Glomerular visceral epithelial cell (primary cell): ENCODE data around the gene GTPBP6.

Experiments
- DNase-seq: peaks from one replicate; pipeline ENCODE4 v3.0.0-alpha.2; 2016; ENCODE audit errors: extremely low spot score

Gene GTPBP6, protein sequence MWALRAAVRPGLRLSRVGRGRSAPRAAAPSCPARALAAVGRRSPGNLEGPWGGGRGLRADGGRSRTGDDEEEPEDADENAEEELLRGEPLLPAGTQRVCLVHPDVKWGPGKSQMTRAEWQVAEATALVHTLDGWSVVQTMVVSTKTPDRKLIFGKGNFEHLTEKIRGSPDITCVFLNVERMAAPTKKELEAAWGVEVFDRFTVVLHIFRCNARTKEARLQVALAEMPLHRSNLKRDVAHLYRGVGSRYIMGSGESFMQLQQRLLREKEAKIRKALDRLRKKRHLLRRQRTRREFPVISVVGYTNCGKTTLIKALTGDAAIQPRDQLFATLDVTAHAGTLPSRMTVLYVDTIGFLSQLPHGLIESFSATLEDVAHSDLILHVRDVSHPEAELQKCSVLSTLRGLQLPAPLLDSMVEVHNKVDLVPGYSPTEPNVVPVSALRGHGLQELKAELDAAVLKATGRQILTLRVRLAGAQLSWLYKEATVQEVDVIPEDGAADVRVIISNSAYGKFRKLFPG

DNA sequence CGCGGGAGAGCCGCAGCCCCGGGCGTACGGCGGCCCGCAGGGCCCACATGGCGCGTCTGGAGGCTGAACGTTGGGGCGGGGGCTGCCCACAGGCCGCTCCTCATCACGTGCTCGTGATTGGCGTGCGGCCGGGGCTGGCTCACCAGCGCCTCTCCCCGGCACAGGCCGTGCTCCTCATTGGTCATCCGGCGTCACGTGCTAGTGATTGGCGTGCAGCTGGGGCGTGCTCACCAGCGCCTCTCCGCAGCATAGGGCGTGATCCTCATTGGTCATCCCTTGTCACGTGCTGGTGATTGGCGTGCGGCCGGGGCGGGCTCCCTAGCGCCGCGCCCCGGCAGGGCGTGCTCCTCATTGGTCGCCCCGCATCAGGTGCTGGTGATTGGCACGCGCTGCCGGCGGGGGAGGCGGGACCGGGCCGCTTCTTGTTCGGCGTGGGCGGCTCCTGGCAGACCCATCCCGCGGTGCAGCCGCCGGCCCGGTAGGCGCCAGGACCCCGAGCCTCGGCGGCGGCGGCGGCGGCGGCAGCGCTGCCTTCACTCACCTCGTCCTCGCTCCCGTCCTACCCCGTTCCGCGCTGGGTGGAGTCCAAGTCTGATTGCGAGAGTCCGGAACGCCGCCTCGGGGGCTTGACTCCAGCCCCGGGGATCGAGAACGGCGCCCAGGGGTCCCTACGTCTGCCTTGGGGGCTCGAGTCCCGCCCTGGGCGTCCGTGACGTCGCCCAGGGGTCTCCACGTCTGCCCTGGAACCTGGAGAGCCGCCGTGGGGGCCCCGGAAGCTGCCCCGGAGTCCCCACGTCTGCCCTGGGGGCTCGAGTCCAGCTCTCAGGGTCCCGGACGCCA lies at the start of gene GTPBP6:
Gene GTPBP6 (minus strand): TSS at position 58 of the 840 bp plus-strand sequence. CDS start 9 bp downstream, at position 49.
- peak; percentile 100 for DNase-seq

DNA sequence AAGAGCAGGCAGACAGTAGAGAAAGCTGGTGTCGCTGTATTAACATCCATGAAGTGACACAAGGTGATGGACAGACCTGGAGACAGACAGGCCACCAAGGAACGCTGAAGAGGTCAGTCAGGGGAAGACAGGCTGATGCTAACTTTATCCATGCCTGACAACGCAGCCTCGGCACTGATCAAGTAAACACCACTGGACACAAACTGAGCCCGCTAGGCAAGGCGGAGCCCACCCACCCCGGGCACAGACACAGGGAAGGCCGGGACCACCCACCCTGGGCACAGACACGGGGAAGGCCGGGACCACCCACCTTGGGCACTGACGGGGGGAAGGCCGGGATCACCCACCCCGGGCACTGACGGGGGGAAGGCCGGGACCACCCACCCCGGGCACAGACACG lies 49.3 kb upstream of the GTPBP6 start:
- DNase-seq, result no peak

DNA sequence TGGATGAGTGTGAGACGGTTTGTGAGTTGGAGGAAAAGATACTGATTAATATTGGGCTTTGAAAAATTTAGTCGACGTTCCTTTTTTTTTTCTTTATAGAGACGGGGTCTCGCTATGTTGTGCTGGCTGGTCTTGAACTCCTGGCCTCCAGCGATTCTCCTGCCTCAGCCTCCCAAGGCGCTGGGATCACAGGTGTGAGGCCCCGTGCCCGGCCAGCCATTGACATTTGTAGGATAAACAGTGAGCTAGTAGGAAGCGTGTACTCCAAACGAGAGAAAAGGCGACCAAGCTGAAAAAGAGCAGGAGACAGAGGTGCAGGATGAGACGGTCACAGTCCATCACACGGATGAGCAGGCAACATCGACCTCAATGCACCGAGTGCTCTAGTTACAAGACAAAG lies 48.8 kb upstream of the GTPBP6 start:
- DNase-seq, result no peak

DNA sequence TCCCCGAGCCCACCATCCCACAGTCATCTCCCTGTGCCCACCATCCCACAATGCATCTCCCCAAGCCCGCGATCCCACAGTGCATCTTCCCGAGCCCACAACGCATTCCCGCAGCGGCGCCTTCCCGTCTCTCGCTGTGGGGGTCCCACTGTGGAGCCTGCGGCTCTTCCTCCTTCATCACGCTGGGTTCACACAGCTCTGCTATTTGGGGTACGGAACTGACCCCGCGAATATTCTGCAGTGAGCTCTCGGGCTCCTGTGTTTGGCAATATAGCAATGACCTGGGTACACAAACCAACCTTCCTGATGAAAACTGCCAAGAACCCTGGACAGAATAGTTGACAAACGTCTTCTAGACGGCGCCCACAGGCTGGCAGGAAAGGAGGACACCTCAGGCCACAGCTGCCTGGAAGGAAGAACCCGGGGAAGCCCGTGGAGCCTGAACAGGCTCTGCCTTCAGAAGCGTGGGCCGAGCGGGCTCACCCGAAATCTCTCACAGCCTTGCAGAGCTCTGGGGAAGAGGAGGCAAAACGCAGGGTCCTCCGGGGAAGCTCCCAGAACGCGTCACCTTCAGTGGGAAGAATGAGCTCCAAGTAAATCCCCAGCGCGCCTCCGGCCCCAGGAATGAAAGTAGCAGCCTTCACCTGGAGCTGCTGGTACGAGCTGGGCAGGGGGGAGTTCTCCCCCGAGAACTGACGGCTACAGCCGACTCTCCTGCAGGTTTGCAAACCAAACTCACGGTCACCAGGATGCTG lies 45.2 kb upstream of the GTPBP6 start:
- no peak for DNase-seq

DNA sequence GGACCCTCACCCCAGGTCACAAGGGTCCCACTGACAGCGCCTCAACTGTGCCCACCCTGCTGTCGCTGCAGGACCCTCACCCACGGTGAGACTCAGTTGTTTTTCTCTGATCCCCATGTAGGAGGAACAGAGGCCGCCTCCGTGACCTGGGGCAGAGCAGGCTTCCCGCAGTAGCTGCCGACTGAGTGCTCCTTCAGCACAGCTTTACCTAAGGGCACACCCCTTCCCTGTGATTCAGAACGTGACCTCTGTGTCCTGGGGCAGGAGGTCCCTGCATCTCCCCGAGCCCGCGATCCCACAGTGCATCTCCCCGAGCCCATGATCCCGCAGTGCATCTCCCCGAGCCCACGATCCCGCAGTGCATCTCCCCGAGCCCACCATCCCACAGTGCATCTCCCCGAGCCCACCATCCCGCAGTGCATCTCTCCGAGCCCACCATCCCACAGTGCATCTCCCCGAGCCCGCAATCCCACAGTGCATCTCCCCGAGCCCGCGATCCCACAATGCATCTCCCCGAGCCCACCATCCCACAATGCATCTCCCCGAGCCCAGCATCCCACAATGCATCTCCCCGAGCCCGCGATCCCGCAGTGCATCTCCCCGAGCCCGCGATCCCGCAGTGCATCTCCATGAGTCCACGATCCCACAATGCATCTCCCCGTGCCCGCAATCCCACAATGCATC lies 44.5 kb upstream of the GTPBP6 start:
- no peak for DNase-seq

DNA sequence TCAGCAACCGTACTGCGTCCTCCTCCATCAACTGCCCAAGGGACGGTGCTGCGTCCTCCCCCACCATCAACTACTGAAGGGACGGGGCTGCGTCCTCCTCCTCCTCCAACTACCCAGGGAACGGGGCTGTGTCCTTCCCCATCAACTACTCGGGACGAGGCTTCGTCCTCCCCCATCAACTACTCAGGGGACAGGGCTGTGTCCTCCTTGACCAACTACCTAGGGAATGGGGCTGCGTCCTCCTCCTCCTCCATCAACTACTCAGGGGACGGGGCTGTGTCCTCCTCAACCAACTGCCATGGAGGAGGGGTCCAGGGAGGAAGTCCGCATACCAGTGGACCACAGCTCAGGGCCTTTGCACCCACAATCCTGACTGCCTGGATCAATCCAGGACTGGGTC lies 43.8 kb upstream of the GTPBP6 start:
- DNase-seq, result no peak

DNA sequence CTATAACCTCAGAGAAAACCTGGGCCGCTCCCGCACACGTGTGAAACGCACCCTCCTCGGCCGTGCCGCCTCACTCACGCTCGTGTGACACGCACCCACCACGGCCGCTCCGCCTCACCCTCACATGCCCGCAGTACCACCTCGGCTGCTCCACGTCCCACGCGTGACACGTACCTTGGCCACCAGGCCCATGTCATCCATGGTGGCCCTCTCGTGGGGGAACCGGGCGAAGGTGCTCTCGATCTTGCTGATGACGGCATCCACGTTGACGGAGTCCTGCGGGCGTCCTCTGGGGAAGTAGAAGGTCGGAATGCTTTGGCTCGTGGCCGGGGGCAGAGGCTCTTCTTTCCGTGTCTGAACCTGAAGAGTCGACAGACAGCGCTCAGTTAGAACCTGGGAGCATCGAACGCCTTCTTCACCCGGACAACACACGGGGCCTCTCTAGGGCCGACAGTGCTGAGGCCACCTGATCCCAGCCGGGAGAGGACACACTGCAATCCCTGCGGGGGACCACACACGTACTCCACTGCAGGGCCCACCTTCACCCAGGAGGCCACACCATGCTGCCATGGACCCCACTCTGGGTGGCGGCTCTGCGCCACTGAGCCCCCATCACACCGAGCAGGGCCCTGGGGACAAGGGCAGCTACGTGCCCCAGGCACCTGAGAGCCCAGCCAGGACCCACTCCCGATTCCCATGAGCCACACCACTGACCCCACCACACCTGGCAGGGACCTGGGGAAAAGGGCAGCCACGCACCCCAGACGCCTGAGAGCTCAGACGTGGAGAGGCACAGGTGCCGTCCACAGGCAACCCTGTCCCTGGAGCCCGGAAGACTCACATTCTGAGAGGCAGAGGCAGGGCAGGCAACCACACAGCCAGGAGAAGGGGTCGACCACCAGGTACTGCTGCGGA lies 42.9 kb upstream of the GTPBP6 start:
- DNase-seq, result no peak

DNA sequence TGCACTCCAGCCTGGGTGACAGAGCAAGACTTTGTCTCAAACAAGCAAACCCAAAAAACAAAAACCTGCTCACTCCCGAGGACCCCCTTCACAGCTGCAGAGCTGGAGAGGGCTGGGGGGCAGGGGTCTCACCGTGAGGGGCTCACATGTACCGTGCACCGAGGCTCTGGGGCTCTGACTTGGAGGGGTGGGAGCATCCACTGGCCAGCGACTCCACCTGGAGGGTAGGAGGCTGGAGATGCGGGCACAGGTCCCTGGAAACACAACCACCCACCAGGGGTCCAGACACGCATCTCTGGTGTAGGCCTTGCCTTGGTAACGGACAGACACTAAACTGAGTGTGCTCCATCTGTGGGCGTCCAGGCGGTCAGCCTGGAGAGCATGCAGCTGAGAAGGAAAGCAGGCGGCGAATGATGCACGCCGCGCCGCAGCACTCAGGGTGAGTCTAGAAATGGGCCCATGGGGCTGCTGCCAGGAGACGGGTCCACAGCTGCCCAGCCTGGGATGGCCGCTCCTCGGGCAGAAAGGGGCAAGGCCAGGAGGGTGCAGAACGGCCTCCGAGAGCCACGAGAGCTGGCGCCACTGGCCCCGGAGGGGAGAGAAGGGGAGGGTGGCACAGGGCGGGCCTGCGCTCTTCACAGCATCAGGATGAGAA lies 42.0 kb upstream of the GTPBP6 start:
- no peak for DNase-seq

DNA sequence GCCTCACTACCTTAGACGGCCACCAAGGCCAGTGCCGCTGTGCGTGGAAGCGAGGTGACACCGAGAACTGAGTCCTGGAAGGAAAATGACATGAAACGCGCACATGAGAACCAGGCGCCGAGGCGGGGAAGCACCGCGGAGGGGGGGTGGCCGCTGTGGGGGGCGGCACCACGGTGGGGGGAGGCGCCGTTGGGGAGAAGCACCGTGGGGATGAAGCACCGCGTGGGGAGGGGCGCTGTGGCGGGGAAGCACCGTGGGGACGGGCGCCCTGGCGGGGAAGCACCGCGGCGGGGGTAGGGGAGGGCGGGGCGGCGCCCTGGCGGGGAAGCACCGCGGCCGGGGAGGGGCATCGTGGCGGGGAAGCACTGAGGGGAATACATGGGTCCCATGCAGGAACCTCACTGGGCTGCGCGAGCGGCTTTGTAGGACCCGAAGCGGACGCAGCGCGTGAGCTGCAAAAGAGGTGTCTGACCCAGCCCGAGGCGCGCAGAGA lies 40.1 kb upstream of the GTPBP6 start:
- no peak for DNase-seq

DNA sequence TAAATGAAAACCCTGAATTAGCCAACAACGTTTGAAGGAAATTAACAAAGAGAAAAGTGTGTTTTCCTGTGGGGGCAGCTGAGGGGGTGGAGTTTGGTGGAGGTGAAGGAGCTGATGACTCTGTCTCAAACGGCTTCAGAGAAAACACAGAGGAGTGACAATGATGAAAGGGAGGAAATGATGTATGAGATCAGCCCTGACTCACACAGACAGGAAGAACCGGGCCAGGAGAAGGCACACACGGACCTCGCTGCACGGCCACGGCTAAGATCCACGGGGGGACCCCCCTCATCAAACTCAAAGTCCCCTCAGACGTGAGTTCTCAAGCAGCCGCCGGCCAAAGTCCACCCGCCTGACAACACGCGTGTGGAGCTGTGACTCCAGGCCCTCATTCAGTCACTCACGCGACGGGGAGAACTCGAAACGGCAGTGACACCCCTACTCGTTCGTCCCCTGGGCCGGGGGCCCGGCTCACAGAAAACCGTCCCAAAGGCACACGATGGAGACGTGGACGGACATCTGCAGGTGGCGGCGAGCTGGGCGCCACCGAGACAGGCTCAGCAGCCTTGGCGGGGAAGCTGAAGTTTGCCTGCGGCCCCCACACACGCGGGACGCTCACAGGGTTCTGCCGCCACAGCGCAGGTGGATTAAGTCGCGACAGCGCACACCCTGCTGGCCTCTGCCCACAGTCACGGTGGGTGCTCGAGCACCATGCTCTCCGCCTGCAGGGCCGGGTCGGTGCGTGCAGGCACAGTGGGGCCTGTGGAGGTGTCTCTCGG lies 39.3 kb upstream of the GTPBP6 start:
- DNase-seq, result peak; percentile 27

DNA sequence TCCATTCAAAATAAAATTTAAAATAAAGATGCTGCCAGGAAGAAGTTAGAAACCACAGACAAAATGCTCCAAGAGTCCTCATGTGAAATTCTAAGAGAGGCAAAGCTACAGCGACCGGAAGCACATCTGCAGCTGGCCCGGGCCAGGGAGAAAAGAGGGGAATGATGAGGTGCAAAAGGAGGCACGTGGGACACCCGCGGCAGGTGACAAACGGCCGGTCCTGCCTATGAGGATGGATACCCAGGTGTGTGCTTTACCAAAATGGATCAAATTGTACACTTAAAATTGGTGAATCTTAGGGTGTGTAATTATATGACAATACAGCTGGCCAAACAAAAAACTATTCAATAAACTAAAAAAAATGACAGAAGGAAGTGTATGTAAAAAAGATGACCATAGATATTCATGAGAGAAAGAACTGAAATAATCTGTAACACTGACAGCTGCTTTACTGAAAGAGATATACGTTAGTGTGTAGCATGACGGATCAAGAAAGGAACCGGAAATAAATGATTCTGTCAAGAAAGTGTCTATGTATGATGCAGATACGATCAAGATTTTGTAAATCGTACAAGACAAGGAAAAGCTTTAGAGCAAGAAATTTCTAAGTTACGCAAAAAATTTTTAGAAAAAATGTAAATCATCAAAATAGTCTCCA lies 38.6 kb upstream of the GTPBP6 start:
- no peak for DNase-seq

DNA sequence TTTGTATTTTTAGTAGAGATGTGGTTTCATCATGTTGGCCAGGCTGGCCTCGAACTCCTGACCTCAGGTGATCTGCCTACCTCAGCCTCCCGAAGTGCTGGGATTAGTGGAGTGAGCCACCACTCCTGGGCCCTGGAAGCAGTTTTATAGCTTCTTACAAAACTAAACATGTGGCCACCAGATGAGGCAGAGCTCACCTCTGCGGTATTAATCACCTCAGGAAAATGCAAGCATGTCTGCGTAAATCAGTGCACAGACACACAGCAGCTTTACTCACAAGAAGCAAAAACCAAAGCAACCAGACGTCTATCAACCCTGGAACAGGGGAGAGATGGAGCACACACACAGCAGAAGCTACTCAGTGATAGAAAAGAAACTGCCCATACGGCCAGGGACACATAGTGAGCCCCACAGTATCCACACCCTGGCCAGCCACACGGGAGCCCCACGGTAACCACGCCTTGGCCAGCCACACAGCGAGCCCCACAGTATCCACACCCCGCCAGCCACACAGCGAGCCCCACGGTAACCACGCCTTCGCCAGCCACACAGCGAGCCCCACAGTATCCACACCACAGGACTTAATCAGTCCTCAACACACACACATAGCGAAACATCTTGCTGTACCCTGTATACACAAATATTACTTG lies 37.9 kb upstream of the GTPBP6 start:
- DNase-seq, result no peak

DNA sequence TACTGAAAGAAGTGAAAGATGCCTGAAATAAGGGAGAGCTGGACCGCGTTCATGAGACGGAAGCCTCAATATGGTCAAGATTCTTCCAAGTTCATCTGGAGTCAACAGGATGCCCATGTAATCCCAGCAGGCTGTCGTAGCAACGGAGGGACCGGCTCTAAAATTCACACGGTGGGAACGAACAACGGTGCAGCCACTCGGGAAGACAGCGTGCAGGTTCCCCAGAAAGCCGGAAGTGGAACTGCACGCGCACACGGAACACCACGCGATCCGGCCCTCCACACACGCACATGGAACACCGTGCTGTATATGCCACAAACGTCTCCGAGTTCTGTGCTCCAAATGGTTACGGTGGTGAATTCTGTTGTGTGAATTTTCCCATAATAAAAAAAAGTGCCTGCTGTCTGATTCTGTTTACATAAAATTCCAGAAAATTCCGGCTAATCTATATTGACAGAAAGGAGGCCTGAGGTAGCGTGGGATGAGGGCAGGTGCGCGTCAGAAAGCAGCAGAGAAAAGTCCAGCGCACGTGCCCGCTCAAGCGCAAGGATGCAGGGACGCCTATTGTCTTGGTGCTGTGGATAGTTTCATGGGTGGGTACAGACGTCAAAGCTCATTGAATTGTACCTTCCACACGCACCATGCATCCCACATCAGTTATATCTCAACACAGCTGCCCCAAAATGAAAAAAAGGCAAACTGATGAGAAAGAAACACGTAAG lies 36.9 kb upstream of the GTPBP6 start:
- no peak for DNase-seq

DNA sequence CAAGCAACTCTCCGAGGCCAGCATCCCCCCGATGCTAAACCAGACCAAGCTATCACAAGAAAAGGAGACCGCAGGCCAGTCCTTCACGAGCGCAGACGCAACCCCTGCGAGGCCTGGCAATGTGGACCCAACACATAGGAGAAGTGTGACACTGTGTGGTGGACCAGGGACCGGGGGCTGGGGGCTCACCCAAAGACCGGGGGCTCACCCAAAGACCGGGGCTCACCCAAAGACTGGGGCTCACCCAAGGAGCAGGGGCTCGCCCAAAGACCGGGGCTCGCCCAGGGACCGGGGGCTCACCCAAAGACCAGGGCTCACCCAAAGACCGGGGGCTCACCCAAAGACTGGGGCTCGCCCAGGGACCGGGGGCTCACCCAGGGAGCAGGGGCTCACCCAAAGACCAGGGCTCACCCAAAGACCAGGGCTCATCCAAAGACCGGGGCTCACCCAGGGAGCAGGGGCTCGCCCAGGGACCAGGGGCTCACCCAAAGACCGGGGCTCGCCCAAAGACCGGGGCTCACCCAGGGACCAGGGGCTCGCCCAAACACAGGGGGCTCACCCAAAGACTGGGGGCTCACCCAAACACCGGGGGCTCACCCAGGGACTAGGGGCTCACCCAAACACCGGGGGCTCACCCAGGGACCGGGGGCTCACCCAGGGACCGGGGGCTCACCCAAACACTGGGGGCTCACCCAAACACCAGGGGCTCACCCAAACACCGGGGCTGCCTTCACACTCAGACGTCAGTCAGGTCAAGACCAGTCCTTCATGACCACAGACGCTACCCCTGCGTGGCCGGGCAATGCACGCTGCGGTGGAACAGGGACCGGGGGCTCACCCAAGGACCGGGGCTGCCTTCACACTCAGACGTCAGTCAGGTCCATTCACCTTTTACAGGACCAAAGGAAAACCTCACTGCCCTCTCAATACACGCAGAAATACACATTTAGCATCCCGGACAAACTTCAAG lies 35.3 kb upstream of the GTPBP6 start:
- no peak for DNase-seq

DNA sequence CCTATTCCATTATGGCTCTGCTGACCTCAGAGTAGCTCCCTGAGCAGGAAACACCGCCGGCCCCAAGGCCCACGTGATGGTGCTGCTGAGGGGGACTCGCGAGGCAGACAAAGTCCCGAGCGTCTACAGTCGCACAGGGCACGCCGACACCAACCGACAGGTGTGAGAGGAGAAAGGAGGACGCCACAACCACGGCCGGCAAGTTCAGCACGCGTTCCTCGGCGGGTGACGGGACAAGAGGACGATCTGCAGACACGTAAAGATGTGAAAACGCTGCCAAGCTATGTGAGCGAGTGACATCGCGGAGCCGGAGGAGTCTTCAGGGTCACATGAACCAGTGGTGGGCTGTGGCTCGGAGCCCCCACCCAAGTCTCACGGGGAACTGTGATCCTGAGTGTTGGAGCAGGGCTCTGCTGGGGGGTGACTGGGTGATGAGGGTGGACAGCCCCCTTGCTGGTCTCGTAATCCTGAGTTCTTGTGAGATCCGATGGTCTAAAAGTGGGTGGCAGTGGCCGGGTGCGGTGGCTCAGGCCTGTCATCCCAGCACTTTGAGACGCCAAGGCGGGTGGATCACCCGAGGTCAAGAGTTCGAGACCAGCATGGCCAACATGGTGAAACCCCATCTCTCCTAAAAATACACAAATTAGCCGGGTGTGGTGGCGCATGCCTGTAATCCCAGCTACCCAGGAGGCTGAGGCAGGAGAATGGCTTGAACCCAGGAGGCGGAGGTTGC lies 34.2 kb upstream of the GTPBP6 start:
- DNase-seq, result no peak
